Peyer's patch (tissue), 4 donors: Measurements from ENCODE around the gene NDUFS2.

Source experiments
- POLR2A ChIP-seq, 2 donors: fragments of 450-650 bp; IDR thresholded peaks; one replicate each; pipeline ENCODE4 v1.5.1; 2017; ENCODE audit warnings: antibody characterized with exemption in 2 of 2, mild to moderate bottlenecking in 2 of 2, moderate library complexity in 2 of 2
- TF ChIP-seq, protein P1 (sequence below), 6 experiments: fragments of 450-650 bp in 4 of 6; fragments of 200-600 bp in 2 of 6; sonication (generic) in 1 of 6; IDR thresholded peaks; one replicate each; pipeline ENCODE4 v1.5.1; 2017 to 2019; ENCODE audit warnings: antibody characterized with exemption in 6 of 6, mild to moderate bottlenecking in 3 of 6, moderate library complexity in 1 of 6

GRCh38 chr1:161188381-161188780, 13.8 kb upstream of the NDUFS2 start:
- TF ChIP-seq, protein P1, sequence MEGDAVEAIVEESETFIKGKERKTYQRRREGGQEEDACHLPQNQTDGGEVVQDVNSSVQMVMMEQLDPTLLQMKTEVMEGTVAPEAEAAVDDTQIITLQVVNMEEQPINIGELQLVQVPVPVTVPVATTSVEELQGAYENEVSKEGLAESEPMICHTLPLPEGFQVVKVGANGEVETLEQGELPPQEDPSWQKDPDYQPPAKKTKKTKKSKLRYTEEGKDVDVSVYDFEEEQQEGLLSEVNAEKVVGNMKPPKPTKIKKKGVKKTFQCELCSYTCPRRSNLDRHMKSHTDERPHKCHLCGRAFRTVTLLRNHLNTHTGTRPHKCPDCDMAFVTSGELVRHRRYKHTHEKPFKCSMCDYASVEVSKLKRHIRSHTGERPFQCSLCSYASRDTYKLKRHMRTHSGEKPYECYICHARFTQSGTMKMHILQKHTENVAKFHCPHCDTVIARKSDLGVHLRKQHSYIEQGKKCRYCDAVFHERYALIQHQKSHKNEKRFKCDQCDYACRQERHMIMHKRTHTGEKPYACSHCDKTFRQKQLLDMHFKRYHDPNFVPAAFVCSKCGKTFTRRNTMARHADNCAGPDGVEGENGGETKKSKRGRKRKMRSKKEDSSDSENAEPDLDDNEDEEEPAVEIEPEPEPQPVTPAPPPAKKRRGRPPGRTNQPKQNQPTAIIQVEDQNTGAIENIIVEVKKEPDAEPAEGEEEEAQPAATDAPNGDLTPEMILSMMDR (IDR thresholded peaks at IDR 0.05), result no peak
- TF ChIP-seq POLR2A (IDR thresholded peaks at IDR 0.05), result no peak
